Adrenal gland (tissue), 5 donors: Measurements from ENCODE around the gene ZFHX2.

Source experiments
- CTCF ChIP-seq, 6 experiments: fragments of 450-650 bp in 4 of 6; fragments of 200-600 bp in 2 of 6; sonication (generic) in 1 of 6; IDR thresholded peaks; 1 replicate in 5 of 6; 2 replicates in 1 of 6; pipeline versions ENCODE4 v1.5.1 to v1.8.0; 2016 to 2021; ENCODE audit warnings: antibody characterized with exemption in 6 of 6, mild to moderate bottlenecking in 2 of 6, moderate library complexity in 1 of 6
- POLR2A ChIP-seq, 2 donors: fragments of 450-650 bp; IDR thresholded peaks; one replicate each; pipeline ENCODE4 v1.6.1; 2017; ENCODE audit warnings: antibody characterized with exemption in 2 of 2, mild to moderate bottlenecking in 2 of 2, moderate library complexity in 1 of 2
- donor health status: DM: no; HTN: no; CAD: no.

- peak; percentile 61 to 93 (median 84) for TF ChIP-seq CTCF (IDR thresholded peaks at IDR 0.05)
- no peak for TF ChIP-seq POLR2A (IDR thresholded peaks at IDR 0.05)
These were observed 37.5 kb upstream of the ZFHX2 start for GRCh38 chr14:23588884-23589598.
